ENCODE results near the gene ADTRP.

The ADTRP gene, protein sequence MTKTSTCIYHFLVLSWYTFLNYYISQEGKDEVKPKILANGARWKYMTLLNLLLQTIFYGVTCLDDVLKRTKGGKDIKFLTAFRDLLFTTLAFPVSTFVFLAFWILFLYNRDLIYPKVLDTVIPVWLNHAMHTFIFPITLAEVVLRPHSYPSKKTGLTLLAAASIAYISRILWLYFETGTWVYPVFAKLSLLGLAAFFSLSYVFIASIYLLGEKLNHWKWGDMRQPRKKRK

DNA sequence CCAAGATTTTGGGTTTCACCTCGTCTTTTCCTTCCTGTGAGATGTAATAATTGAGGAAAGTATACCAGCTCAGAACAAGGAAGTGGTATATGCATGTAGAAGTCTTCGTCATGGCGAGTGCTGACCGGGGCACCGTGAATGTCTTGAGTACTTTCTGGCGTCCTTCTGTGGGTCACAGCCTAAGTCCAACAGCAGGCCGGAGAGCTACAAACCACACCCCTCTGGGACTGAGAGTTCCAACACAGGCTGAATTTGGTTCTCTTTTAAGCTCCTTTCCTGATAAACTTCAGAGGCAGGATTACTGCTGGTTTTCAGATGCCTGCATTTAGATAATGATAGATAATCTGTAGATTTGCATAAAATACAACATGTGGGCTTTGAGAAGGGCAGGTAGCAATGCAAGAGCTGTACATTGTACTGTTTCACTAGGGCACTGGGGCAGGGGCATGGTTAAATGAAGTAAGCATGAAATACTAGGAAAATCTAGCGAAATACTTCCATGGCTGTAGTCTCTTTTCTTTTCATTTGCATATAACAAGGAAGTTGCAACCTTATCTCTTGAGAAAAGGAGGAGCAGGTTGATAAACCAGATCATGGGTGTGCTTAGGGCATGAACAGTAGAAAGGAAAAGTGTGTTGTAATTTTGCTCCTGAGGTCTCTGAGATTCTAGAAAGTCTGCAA, at the start of gene ADTRP:
Gene ADTRP, minus strand, starts transcription at position 156 of the 681 bp plus-strand sequence. Its CDS starts 44 bp downstream, at position 112.
- DNase-seq, result no peak

GRCh38 chr6:11826779-11827178, 48.2 kb upstream of the ADTRP start:
- no peak for DNase-seq

DNA sequence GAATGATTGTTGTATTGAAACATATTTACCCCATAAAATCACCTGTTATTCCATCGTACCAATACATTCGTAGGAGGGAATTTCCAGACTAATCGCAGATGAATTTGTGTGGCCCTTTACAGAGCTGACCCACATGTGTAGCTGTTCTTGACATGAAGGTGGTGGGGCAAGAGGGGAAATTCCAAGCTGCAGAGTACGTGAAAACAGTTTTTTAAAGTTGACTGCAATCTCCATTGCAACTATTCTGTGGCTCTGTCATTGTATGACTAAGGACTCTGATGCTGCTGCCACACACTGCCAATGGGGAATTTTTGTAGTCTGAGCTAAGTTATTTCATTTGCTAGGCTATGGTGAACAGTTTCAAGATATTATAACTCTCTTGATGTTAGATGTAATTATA, 46.4 kb upstream of the ADTRP start:
- DNase-seq, result no peak

DNA sequence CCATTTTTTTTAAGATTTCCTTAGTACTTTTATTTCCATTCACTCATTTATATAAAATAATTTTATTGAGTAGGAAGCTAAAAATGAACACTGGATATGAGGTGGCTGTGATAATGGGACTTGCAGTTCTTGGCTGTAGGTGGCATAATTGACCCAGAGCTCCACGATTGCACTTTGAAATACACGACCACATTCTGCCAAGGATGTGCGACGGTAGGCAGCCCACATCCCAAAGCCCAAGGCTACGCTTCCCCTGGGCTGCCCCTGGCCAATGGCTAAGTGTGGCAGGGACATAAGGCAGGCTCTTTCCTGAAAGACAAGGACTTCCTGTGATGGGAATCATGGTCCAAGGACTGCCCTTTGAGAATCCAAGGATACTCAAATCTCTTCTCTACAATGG, 43.7 kb upstream of the ADTRP start:
- no peak for DNase-seq

GRCh38 chr6:11821781-11822180, 43.2 kb upstream of the ADTRP start:
- no peak for DNase-seq

DNA sequence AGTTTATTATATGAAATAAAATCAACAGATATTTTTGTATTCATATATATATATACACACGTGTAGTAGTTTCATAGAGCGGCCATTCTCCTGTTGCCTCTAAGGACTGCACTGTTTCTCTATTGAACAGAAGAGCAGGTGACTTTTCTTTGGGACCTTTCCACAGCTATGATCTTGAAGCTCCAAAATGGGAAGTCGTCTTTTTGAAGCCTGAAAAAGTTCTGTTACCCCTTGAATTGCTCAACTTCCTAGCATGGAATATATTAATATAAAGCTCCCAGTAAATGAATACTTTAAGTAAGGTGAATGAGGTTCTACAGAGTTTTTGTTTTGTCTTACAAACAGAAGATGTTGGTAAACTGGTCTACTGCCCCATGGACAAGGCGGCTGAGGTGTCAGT, 42.2 kb upstream of the ADTRP start:
- DNase-seq, result no peak

DNA sequence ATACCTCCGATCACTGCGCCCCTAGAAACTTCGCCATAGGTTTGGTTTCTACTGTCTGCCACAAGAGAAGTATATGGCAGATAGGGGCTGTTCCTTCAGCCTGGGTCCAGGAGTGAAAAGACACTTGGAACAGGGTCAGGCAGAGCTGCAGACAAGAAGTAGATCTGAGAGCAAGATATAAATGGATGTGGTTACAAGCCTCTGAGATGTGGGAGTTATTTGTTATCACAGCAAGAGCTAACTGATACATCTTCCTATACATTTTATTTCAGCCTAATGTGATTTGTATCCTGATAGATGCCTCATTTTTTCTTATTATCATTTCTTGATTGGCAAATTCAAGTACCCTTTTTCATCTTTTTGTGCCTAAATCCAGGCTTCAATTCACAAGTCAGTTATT, 40.9 kb upstream of the ADTRP start:
- DNase-seq, result no peak

GRCh38 chr6:11815231-11815630, 36.6 kb upstream of the ADTRP start:
- DNase-seq, result no peak

DNA sequence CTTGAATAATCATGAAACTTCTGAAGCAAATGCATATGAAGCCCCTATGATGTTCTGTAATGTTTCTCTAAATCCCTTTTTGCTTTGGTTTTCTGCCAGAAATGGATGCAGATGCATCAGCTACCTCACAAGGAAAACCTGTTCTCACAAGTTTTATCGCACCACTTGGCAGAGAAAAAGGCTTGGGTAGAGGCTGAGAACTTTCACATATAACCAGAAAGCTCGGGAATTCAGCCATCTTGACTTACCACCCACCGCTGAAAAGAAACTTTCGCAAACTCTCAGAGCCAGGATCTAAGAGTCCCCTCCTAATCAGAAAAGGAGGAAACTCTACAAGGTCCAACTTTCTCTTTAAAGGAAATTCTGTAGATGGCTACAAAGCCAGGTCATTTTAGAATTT, 36.2 kb upstream of the ADTRP start:
- DNase-seq, result no peak

GRCh38 chr6:11814106-11814505, 35.5 kb upstream of the ADTRP start:
- DNase-seq, result no peak

DNA sequence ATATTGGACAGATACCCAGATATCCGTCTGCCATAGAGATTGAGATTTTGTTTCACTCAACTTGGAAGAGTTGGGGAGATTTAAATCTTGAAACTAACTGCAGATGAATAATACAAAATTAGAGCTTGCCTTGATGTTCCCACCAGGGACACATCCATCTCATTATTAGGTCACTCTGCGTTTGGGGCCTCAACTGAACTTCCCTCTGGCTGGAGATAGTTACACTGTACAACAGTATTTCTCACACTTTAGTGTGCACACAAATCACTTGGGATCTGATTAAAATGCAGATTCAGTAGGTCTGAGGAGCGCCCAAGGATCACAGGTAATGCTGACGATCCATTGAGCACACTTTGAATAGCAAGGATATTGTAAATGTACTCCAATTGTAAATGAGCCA, 35.0 kb upstream of the ADTRP start:
- no peak for DNase-seq

- no peak for DNase-seq
These were observed 34.3 kb upstream of the ADTRP start for GRCh38 chr6:11812951-11813350.

DNA sequence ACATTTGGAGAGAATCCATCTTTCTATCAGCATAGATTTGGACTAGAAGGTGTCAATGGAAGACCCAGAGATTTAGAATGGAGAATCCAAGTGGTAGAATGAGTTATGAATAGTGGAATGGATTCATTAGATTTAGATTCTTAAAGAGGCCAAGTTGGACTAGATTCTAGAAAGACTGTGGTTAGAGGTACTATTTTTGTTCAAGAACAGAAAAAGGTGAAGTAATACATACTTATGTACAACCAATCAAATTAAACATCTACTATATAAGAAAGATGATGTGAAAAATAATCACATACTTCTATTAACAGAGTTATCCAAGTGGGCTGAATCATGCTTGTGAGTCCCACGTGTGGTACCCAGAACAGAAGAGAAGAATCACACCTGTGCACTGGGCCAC, 33.8 kb upstream of the ADTRP start:
- DNase-seq, result no peak

GRCh38 chr6:11811644-11812264, 33.2 kb upstream of the ADTRP start:
- no peak for DNase-seq

GRCh38 chr6:11810854-11811643, 32.4 kb upstream of the ADTRP start:
- DNase-seq, result no peak

- DNase-seq, result no peak
These were observed 31.5 kb upstream of the ADTRP start for GRCh38 chr6:11810039-11810541.

- DNase-seq, result no peak
These were observed 29.5 kb upstream of the ADTRP start for GRCh38 chr6:11808054-11808453.

DNA sequence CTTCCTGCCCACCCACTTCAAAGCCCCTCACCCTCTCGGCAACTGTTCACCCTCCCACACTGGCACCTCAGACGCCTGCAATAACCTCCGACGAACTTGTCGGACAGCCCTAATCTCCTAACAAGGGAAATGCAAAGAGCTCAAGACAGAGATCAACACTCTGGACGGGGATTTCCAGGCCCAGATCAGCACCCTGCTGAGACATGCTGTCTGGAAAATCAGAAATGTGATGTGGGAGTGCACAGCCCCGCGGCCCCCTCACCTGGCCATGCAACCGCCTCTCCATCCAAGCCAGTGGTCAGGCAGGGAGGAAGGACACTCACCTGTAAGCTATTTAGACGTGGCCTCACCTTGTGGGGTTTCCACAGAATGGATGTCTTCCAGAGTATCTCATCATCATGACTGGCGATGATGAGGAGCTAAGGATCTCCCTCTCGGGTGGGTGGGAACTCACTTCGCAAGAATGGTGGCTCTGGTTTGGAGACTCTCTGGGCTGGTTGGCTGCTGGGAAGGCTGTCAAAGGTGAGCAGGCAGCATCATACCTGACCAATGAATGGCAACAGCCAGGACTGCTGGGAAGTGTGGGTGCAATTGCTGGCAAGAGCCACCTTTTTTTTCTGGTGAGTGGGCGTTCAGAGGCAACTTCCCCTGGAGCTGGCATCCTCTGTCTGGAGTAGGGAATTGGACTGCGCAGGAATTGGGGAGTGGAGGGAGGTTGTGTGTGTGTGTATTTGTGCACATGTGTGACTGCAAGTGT, 28.1 kb upstream of the ADTRP start:
- no peak for DNase-seq

- no peak for DNase-seq
These were observed 26.9 kb upstream of the ADTRP start for GRCh38 chr6:11805259-11806053.

- no peak for DNase-seq
These were observed 26.1 kb upstream of the ADTRP start for GRCh38 chr6:11804701-11805100.

DNA sequence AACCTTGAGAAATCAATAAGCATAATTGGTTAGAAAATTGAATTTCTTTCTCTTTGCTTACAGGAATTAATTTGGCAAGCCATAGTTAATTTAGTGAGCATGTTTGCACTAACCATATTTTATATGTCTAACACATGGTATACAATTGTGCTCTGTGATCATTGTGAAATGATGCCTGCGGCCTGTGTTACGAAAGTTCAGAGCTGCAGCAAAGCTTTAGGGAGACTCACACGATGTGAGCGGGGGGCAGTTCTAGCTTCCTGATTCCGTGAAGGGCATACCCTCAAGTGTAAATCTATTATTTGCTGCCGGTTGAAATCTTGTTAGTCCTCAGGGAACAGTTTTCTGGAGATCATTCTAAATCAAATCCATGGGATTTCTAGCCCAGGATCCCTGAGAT, 25.5 kb upstream of the ADTRP start:
- no peak for DNase-seq

DNA sequence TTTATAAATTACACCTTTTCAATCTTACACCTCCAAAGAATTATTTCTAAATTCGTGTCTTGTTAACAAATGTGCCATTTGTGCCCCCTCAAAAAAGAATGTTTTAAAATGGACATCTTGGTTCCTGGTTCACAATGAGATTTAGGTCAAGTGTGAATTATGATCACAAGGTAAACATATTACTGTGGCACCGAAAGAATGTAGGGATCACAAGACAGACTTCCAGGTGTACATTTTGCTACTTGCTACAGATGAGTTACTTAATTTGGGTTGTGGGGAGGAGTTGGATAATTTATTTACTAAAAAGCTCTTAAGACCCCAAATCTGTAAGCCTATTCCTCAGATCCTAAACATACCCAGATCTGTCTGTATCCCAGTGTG, 25.0 kb upstream of the ADTRP start:
- DNase-seq, result no peak

All from activated CD8-positive, alpha-beta memory T cell treated with anti-CD3 and anti-CD28 coated beads, Interleukin-2, amount 50 U/mL, for 4 hours (primary cell).